ENCODE measurements around the gene ANKRD11.
"Not testable (repeated sequence)": the region's sequence is repeated elsewhere in the genome, so short reads cannot be mapped to it uniquely, and the experiment has no call there.

The ANKRD11 gene

GRCh38 chr16:89425523-89425922, 64.8 kb downstream of the ANKRD11 start:
- no peak for DNase-seq

GRCh38 chr16:89423681-89424260, 66.6 kb downstream of the ANKRD11 start:
- DNase-seq: no peak

GRCh38 chr16:89422905-89423630, 67.3 kb downstream of the ANKRD11 start:
- DNase-seq: no peak

GRCh38 chr16:89422527-89422904, 67.8 kb downstream of the ANKRD11 start:
- DNase-seq: no peak

DNA sequence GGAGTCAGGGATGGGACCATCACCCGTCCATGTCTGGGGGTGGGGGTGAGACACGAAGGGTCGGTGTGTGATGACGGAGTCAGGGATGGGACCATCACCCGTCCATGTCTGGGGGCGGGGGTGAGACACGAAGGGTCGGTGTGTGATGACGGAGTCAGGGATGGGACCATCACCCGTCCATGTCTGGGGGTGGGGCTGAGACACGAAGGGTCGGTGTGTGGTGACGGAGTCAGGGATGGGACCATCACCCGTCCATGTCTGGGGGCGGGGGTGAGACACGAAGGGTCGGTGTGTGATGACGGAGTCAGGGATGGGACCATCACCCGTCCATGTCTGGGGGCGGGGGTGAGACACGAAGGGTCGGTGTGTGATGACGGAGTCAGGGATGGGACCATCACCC, 69.1 kb downstream of the ANKRD11 start:
- DNase-seq: not testable (repeated sequence)

DNA sequence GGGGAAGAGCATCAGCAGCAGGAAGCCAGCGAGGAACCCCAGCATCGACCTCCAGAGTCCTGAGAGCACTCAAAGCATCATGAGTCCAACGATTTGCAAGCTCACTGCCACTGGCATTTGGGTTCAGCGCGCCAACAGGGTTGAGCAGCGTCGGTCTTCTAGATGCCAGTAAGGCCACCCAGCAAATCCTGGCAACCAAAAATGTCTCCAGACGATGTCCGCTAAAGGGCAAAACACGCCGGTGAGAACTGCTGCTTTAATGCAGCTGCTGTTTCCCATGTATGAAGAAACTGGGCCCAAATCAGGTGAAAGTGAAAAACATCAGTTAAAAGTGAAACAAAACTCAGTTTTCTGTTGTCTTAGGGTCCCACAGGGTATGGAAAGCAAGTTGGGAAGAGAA, 70.2 kb downstream of the ANKRD11 start:
- DNase-seq: no peak

DNA sequence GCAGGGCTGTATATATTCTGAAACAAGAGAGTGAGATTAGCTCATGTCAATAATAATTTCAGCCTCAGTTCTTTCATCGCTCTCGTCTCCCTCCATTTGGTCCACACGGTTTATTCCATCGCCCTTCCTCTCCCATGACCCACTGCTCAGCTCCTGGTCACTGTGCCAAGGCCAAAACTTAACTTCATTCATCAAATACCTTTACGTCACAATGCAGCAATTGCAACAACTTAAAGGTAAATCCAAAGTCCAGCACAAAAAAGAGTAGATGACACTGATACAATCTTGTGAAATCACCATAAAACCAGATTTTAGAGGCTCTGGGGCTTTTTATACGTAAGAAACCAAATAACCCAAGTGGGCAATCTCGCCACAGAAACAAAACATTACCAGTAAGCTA, 72.0 kb downstream of the ANKRD11 start:
- DNase-seq: no peak

DNA sequence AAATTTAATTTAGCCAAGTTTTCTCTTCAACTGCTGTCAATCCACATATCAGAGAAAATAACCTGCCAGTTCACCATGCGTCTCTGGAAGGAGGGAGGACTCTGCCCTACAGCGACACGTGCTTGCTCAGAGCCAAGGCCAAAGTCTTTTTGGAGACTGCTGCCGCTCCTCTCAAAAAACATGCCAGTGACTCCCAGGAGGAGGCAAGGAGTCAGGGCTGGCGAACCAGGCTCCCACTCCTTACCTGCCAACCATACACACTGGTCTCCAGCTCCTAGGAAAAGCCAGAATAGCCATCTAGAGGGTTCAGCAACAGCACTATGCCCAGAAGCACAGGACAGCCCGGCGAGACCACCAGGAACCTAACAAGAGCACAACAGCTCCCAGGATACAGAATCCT, 73.0 kb downstream of the ANKRD11 start:
- no peak for DNase-seq

- DNase-seq: no peak
Measured at GRCh38 chr16:89413811-89414585, 76.4 kb downstream of the ANKRD11 start.

DNA sequence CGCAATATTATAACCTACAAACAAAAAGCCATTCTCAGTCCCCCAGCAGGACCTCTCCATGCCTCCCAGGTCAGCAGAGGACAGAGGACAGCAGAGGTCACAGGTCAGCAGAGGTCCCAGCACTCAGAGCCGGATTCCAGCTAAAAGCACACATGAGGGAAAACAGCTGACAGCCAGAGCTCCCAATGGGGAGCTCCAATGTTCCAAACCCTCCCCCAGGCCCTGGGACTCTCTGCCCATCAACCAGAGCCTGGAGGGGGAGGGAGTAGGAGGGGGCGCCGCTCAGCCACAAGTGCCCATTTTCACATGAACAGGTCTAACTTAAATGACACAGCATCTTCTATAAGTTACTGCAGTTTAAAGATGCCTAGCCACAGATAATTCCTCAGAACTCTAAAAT, 77.5 kb downstream of the ANKRD11 start:
- no peak for DNase-seq

DNA sequence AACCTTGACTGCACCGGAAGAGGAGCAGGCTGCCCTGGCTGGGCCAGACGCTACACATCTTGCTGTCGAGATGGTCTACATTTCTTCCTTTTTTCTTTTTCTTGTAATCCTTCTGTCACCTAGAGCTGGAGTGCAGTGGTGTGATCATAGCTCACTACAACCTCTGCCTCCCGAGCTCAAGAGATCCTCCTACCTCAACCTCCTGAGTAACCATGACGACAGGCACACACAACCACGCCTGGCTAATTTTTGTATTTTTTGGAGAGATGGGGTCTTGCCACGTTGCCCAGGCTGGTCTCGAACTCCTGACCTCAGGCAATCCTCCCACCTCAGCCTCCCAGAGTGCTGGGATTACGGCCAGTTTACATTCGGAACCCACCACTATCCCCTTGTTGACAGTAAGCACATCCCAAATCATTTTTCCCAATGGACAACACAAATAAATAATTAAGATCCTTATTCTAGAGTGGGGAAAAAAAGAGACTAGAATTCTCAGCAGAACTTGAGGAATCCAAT, 79.0 kb downstream of the ANKRD11 start:
- no peak for DNase-seq

GRCh38 chr16:89410794-89411309, 79.5 kb downstream of the ANKRD11 start:
- peak; percentile 32 for DNase-seq

DNA sequence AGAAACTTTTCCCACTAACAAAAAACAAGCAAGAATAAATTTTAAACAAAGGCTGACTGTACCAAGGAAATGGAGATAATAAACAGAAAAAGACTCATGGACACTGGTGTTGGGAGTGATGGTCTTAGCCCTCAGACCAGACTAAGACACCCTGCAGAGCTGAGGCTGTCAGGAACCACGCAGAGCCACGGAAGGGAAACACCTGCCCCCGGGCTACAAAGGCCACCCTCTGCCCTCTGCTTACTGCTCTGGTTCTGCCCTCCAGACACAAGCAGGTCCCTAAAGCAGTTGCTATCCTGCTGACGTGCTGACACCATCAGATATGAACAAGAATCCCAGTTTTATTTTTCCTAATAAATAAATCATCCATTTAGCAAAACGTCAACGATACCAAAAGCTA, 80.0 kb downstream of the ANKRD11 start:
- DNase-seq: no peak

GRCh38 chr16:89409161-89409711, 81.1 kb downstream of the ANKRD11 start:
- DNase-seq: no peak

DNA sequence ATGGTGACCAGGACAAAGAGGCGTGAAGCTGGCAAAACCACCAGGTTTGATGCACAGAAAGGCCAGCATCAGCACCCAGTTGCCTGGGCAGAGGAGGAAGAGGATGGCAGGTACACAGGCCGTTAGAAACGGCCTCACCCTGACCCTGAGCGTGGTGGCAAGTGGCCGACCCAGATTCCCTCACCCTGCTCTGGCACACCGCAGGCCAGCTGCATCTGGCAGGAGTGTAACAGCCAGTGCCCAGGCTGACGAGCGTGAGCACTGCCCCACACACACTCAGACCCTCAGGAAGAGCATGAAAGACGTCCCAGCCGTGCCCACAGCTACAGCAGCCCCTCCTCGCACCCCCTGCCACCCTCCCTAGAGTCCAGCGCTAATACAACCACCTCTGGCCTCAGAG, 82.0 kb downstream of the ANKRD11 start:
- DNase-seq: no peak

- DNase-seq: no peak
Measured at GRCh38 chr16:89407925-89408300, 82.4 kb downstream of the ANKRD11 start.

- DNase-seq: no peak
Measured at GRCh38 chr16:89407282-89407924, 83.0 kb downstream of the ANKRD11 start.

DNA sequence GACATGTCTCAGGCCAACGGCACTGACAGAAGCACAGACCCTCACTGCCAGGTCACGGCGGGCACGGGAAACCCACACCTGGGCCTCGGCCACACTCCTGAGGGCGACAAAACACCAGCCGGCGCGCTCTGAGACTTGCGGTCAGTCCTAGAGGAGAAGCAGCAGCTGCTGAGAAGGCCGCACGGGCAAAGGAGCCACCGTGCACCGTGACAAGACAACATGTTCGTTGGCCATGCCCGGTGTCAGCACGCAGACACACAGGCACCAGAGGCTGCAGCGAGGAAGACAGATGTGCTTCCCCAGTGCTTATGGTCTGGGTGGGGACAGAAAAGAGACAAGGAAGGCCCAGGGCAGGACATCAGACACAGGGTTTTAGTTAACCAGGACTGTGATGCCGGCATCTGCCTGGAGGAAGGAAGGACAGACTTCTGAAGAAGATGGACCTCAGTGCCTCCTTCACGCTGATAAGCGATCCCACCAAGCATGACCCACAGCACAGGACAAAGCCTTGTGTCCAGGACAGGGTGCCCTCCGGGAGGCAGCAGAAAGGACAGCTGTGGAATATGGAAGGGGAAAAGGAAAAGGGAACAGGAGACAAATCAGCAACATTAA, 84.0 kb downstream of the ANKRD11 start:
- DNase-seq: no peak

GRCh38 chr16:89404561-89404960, 85.8 kb downstream of the ANKRD11 start:
- no peak for DNase-seq

GRCh38 chr16:89402962-89403361, 87.4 kb downstream of the ANKRD11 start:
- no peak for DNase-seq

- DNase-seq: no peak
Measured at GRCh38 chr16:89401641-89402445, 88.5 kb downstream of the ANKRD11 start.

DNA sequence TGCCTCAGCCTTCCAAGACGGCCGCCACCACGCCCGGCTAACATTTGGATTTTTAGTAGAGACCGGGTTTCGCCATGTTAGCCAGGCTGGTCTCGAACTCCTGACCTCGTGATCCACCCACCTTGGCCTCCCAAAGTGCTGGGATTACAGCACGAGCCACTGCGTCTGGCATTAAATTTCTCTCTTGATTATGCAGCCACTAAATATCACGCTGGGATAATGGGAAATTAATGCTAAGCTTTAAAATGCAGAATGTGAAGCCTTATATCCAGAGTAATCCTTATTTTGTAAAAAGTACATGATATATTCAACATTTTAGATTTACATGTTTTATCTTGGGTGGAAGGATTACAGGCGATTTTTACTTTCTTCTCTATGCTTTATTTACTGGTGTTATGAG, 89.2 kb downstream of the ANKRD11 start:
- no peak for DNase-seq
